ENCODE measurements around the gene SHROOM1. TPM values are rescaled to one million over a fixed set of nuclear protein-coding genes. Genes with fewer than 3 reads are reported as not detected.

Gene SHROOM1
- total RNA-seq, 1 donor from 2014 or later, result 5.1 TPM

GRCh38 chr5:132773601-132774355 lies 56.7 kb downstream of the SHROOM1 start:
- Mint-ChIP-seq H3K4me3 (ENCODE audit: unreplicated experiment) (no peak overlapping the region), H3K9me3 (ENCODE audit: unreplicated experiment) (no peaks in the 10 kb centered on the region), H3K36me3 (ENCODE audit: unreplicated experiment) (no peaks in the 10 kb centered on the region), H3K27ac (ENCODE audit: unreplicated experiment) (no peak overlapping the region), H3K27me3 (ENCODE audit: unreplicated experiment) (peaks cover 12% of the 10 kb centered on the region), H3K4me1 (ENCODE audit: low read depth, unreplicated experiment) (peaks cover 10% of the 10 kb centered on the region)
- TF ChIP-seq CTCF (IDR thresholded peaks at IDR 0.05; ENCODE audit: partially characterized antibody, unreplicated experiment), result no peak
- DNase-seq, result no peak

GRCh38 chr5:132773114-132773513 lies 57.3 kb downstream of the SHROOM1 start:
- TF ChIP-seq CTCF (IDR thresholded peaks at IDR 0.05; ENCODE audit: partially characterized antibody, unreplicated experiment), result no peak
- Mint-ChIP-seq H3K4me3 (ENCODE audit: unreplicated experiment) (no peak overlapping the region), H3K4me1 (ENCODE audit: low read depth, unreplicated experiment) (peaks cover 10% of the 10 kb centered on the region), H3K27me3 (ENCODE audit: unreplicated experiment) (peaks cover 12% of the 10 kb centered on the region), H3K9me3 (ENCODE audit: unreplicated experiment) (no peaks in the 10 kb centered on the region), H3K27ac (ENCODE audit: unreplicated experiment) (no peak overlapping the region), H3K36me3 (ENCODE audit: unreplicated experiment) (no peaks in the 10 kb centered on the region)
- no peak for DNase-seq

- no peak for TF ChIP-seq CTCF (IDR thresholded peaks at IDR 0.05; ENCODE audit: partially characterized antibody, unreplicated experiment)
- no peak for DNase-seq
- no peaks in the 10 kb centered on the region for H3K9me3 Mint-ChIP-seq (ENCODE audit: unreplicated experiment)
- H3K27ac Mint-ChIP-seq (ENCODE audit: unreplicated experiment), result no peak overlapping the region
- no peak overlapping the region for H3K4me3 Mint-ChIP-seq (ENCODE audit: unreplicated experiment)
- no peaks in the 10 kb centered on the region for H3K36me3 Mint-ChIP-seq (ENCODE audit: unreplicated experiment)
- H3K4me1 Mint-ChIP-seq (ENCODE audit: low read depth, unreplicated experiment), result peaks cover 6% of the 10 kb centered on the region
- H3K27me3 Mint-ChIP-seq (ENCODE audit: unreplicated experiment), result peaks cover 12% of the 10 kb centered on the region
Observed at GRCh38 chr5:132772291-132773070, 58.0 kb downstream of the SHROOM1 start.

Other genes with a start within 250 kb of the SHROOM1 start
- not detected for gene IL13, start 172.5 kb downstream of the SHROOM1 start, total RNA-seq (ENCODE audit: unreplicated experiment)
- not detected for gene IL4, start 156.7 kb downstream of the SHROOM1 start, total RNA-seq (ENCODE audit: unreplicated experiment)
- gene KIF3A, start 93.1 kb downstream of the SHROOM1 start, total RNA-seq (ENCODE audit: unreplicated experiment), result 42.4 TPM
- 0.17 TPM for gene CCNI2, start 83.2 kb downstream of the SHROOM1 start, total RNA-seq (ENCODE audit: unreplicated experiment)
- 26.9 TPM for gene SEPTIN8, start 53.4 kb downstream of the SHROOM1 start, total RNA-seq (ENCODE audit: unreplicated experiment)
- 0.12 TPM for gene SOWAHA, start 17.3 kb downstream of the SHROOM1 start, total RNA-seq (ENCODE audit: unreplicated experiment)
- 0.69 TPM for gene GDF9, start 35.8 kb upstream of the SHROOM1 start, total RNA-seq (ENCODE audit: unreplicated experiment)
- gene UQCRQ, start 36.0 kb upstream of the SHROOM1 start, total RNA-seq (ENCODE audit: unreplicated experiment), result 163 TPM
- gene LEAP2, start 43.0 kb upstream of the SHROOM1 start, total RNA-seq (ENCODE audit: unreplicated experiment), result 2.5 TPM
- gene AFF4, start 133.0 kb upstream of the SHROOM1 start, total RNA-seq (ENCODE audit: unreplicated experiment), result 135 TPM
- gene ZCCHC10, start 195.9 kb upstream of the SHROOM1 start, total RNA-seq (ENCODE audit: unreplicated experiment), result 26.1 TPM
- gene HSPA4, start 221.4 kb upstream of the SHROOM1 start, total RNA-seq (ENCODE audit: unreplicated experiment), result 96.6 TPM